Transverse colon (tissue), 3 donors: Measurements from ENCODE around the gene YPEL2.

ENCODE experiments used
- CTCF ChIP-seq, 5 experiments: fragments of 200-600 bp in 3 of 5; fragments of 450-650 bp in 2 of 5; sonication (generic) in 3 of 5; IDR thresholded peaks; 1 replicate in 2 of 5; 2 replicates in 3 of 5; pipeline ENCODE4 v1.5.1; 2016 to 2017; ENCODE audit warnings: antibody characterized with exemption in 5 of 5, inconsistent platforms in 3 of 5, mild to moderate bottlenecking in 2 of 5, moderate library complexity in 1 of 5
- POLR2A ChIP-seq: fragments of 450-650 bp; IDR thresholded peaks from one replicate; pipeline ENCODE4 v1.6.1; 2016; ENCODE audit warnings: antibody characterized with exemption, mild to moderate bottlenecking, moderate library complexity

GRCh38 chr17:59418732-59419166 is 87.3 kb downstream of the YPEL2 start:
- TF ChIP-seq CTCF (IDR thresholded peaks at IDR 0.05) (no peak), POLR2A (no peak)
